ENCODE results near the gene MED1.
A peak's percentile ranks its signal among the peaks of the same experiment; 100 is the strongest.
"Not testable (repeated sequence)": the region's sequence is repeated elsewhere in the genome, so short reads cannot be mapped to it uniquely, and the experiment has no call there.

MED1 gene

DNA sequence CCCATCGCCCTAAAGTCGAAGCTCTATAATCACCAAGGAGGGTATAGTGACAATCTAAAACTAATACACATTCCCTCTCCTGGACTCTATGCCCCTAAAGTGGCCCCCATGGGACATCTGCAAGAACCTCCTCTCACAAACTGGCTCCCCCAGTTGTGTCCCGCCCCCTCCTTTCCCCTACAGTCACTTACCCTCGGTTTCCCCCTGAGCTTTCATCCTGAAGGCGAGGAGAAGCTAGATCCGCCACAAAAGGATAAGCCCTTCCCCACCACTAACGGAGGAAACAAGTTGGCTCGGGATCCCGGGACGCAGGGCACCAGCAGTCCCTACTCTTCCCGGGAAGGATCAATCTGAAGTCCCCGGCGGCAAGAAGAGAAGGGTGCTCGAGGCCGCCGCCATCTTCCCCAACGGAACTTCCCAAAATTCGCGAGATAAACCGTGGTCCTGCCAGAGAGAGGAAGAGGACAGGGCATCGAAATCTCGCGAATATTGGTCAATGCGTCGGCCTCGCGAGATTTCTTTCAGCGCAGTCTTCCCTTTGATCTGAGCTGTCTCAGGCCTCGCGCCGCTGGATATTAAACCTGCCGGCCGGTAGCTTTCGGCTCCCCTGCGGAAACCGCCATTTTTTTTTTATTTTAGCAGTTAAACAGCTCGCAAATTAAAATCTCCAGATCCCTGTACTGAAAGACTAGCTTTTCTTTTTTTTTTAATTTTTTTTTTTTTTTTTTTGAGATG, at the start of gene MED1:
Gene MED1 (minus strand): TSS at position 417 of the 735 bp plus-strand sequence. CDS start 201 bp downstream, at position 216.
- peak; percentile 80 to 90 (median 86) for DNase-seq (ENCODE audit: low read depth in 3 of 3)

DNA sequence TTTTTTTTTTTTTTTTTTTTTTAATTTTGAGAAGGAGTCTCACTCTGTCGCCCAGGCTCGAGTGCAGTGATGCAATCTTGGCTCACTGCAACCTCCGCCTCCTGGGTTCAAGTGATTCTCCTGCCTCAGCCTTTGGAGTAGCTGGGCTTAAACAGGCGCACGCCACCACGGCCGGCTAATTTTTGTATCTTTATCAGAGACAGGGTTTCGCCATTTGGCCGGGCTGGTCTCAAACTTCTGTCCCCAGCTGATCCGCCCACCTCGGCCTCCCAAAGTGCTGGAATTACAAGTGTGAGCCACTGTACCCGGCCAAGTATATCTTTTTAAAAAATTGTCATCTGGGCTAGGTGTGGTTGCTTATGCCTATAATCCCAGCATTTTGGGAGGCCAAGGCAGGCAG, 45.9 kb upstream of the MED1 start:
- DNase-seq (ENCODE audit: low read depth in 3 of 3), result not testable (repeated sequence)

- no peak for DNase-seq (ENCODE audit: low read depth in 3 of 3)
Observed at GRCh38 chr17:39487946-39488345, 36.9 kb upstream of the MED1 start.

DNA sequence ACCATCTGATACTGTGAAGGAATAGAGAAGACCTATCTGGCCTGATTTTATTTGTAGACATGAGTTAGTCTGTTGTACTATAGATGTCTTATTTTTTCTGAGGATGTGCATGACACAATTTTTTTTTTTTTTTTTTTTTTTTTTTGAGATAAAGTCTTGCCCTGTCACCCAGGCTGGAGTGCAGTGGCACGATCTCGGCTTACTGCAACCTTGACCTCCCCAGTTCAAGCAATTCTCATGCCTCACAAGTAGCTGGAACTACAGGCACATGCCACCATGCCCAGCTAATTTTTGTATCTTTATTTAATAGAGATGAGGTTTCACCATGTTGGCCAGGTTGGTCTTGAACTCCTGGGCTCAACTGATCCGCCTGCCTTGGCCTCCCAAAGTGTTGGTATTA, 36.4 kb upstream of the MED1 start:
- DNase-seq (ENCODE audit: low read depth in 3 of 3), result not testable (repeated sequence)

DNA sequence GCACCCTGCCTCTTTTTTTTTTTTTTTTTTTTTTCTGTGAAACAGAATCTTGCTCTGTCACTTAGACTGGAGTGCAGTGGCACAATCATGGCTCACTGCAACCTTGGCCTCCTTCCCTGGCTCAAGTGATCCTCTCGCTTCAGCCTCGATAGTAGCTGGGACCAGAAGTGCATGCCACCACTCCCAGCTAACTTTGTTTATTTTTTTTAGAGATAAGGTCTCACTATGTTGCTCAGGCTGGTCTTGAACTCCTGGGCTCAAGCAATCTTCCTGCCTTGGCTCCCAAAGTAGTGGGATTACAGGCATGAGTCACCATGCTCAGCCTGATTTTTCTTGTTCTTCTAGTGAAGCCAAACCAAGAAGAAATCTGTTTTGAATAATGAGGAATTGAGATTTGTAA, 35.2 kb upstream of the MED1 start:
- DNase-seq (ENCODE audit: low read depth in 3 of 3), result no peak

- DNase-seq (ENCODE audit: low read depth in 3 of 3), result no peak
Observed at GRCh38 chr17:39485555-39485954, 34.5 kb upstream of the MED1 start.

DNA sequence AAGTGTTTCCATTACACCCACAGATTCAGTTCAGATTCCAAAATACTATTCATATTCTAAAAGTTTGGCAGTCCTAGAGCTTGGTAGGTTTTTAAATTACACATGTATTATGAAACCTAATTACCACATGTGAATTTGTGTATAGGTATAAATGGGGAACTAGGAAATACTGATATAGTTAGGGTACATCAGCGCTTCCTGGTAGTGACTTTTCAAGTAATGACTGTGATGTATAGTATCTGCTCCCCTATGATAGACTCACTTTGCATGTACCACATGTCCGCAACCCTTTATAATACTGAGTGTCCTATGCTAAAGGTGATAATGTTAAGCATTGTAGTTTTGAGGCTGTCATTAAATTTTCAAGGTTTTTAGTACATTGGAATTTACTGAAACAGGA, 33.1 kb upstream of the MED1 start:
- DNase-seq (ENCODE audit: low read depth in 3 of 3), result no peak

- no peak for DNase-seq (ENCODE audit: low read depth in 3 of 3)
Observed at GRCh38 chr17:39483506-39483905, 32.4 kb upstream of the MED1 start.

DNA sequence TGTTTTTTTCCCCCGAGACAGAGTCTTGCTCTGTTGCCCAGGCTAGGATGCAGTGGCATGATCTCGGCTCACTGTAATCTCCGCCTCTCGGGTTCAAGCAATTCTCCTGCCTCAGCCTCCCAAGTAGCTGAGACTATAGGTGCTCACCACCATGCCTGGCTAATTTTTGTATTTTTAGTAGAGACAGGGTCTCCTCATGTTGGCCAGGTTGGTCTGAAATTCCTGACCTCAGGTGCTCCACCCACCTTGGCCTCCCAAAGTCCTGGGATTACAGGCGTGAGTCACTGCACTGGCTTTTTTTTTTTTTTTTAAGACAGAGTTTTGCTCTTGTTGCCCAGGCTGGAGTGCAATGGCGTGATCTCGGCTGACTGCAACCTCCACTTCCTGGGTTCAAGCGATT, 28.6 kb upstream of the MED1 start:
- not testable (repeated sequence) for DNase-seq (ENCODE audit: low read depth in 3 of 3)

DNA sequence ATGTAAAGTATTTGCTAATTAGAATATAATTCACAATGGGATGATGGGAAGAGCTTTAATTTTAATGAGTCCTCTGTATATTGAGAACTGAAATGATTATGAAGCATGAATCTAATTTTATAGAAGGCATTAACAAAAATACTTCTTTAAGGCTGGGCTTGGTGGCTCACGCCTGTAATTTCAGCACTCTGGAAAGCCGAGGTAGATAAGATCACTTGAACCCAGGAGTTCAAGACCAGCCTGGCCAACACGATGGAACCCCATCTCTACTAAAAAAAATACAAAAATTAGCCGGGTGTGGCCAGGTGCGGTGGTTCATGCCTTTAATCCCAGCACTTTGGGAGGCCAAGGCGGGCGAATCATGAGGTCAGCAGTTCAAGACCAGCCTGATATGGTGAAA, 22.2 kb upstream of the MED1 start:
- no peak for DNase-seq (ENCODE audit: low read depth in 3 of 3)

DNA sequence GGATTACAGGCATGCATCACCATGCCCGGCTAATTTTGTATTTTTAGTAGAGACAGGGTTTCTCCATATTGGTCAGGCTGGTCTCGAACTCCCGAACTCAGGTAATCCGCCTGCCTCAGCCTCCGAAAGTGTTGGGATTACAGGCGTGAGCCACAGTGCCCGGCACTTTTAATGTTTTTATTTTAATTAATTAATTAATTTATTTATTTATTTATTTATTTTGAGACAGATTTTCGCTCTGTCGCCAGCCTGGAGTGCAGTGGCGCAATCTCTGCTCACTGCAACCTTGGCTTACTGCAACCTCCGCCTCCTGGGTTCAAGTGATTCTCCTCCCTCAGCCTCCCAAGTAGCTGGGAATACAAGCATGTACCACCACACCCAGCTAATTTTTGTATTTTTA, 17.5 kb upstream of the MED1 start:
- DNase-seq (ENCODE audit: low read depth in 3 of 3), result not testable (repeated sequence)

GRCh38 chr17:39464639-39465181, 13.6 kb upstream of the MED1 start:
- not testable (repeated sequence) for DNase-seq (ENCODE audit: low read depth in 3 of 3)

DNA sequence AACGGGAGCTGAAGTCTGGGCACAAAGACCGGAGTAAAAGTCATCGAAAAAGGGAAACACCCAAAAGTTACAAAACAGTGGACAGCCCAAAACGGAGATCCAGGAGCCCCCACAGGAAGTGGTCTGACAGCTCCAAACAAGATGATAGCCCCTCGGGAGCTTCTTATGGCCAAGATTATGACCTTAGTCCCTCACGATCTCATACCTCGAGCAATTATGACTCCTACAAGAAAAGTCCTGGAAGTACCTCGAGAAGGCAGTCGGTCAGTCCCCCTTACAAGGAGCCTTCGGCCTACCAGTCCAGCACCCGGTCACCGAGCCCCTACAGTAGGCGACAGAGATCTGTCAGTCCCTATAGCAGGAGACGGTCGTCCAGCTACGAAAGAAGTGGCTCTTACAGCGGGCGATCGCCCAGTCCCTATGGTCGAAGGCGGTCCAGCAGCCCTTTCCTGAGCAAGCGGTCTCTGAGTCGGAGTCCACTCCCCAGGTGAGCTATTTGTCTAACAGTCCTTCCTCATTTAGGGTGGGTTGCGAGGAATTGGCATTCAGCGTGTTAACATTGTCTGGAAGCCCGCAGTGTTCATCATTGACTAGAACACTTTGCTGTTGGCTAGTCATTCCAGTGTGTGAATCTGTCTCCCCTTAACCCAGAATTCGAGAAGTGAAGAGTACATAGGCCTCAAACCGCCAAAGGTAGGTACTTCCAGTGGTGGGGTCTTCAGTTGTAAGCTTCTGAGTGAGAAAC, 11.7 kb upstream of the MED1 start:
- DNase-seq (ENCODE audit: low read depth in 3 of 3), result no peak

GRCh38 chr17:39461926-39462569, 11.0 kb upstream of the MED1 start:
- peak in 2 of 3 experiments; percentile 10 to 54 for DNase-seq (ENCODE audit: low read depth in 3 of 3)

DNA sequence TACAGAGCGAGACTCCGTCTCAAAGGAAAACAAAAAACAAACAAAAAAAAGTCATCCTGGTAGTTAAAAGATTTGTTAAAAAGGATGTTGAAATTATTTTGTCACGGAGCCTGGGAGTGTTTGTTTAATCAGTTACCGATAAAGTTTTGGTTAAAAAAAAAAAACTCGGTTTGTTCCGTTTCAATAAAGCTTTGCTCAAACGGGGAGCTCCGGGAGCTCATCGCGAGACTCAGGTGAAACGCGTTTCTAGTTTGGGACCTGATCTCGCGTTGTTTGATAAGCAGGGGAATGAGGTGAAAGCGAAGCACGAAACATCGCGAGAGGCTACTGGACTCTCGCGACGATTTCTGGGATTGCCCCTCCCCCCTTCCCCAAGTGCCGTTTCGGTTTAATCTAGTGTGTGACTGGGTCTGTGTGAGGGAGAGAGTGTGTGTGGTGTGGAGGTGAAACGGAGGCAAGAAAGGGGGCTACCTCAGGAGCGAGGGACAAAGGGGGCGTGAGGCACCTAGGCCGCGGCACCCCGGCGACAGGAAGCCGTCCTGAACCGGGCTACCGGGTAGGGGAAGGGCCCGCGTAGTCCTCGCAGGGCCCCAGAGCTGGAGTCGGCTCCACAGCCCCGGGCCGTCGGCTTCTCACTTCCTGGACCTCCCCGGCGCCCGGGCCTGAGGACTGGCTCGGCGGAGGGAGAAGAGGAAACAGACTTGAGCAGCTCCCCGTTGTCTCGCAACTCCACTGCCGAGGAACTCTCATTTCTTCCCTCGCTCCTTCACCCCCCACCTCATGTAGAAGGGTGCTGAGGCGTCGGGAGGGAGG, 10.3 kb upstream of the MED1 start, which contains the start of gene CDK12:
Gene CDK12 (plus strand): TSS at position 374 of the 813 bp plus-strand sequence. CDS start 586 bp downstream, outside the sequence.
- DNase-seq (ENCODE audit: low read depth in 3 of 3), result peak; percentile 91 to 93 (median 91)

DNA sequence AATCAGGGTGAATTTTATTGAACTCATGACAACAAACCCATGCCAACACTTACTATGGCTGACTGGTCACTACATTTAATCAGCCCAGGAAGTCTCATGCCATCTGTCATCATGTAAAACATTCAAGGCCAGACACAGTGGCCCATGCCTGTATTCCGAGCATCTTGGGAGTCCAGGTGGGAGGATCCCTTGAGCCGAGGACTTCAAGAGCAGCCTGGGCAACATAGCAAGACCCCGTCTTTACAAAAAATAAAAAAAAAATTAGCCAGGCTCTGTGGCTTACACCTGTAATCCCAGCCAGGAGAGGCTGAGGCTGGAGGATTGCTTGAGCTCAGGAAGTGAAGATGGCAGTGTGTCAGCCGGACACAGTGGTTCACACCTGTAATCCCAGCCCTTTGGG, 4.9 kb upstream of the MED1 start:
- no peak for DNase-seq (ENCODE audit: low read depth in 3 of 3)

GRCh38 chr17:39450051-39450450, 1.0 kb downstream of the MED1 start:
- DNase-seq (ENCODE audit: low read depth in 3 of 3), result no peak

DNA sequence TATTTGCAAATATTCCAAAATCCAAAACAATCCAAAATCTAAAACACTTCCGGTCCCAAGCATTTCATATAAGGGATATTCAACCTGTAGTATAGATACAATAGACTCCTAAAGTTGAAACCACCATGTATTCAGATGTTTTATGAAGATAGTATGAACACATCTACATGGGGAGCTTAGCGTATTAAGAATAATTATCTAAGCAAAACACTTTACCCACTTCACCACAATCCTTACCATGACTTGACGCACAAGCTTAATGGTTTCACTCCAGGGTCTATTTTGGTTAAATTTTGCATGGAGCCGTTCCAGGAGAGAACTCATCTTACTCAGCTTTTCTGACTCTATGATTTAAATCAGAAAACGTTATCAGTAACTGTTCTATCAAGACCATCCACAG, 3.5 kb downstream of the MED1 start:
- DNase-seq (ENCODE audit: low read depth in 3 of 3), result no peak

DNA sequence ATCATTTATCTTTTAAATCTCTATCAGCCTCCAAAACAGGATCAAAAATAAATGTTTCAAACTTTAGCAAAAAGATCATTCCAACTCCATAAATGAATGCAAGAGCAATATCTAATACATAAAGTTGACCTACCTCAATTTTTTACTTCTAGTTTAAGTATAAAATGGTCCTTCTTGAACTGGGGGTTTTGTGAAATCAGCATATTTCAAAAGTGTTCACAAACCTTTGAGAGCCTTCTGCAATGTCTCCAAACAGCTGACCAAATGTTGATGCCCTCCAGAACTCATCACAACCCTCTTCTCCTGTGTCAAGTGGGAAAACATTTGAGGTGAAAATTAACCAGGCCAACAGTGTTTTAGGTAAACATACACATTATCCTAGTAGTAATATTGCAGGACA, 7.7 kb downstream of the MED1 start:
- no peak for DNase-seq (ENCODE audit: low read depth in 3 of 3)

GRCh38 chr17:39439868-39440267, 11.2 kb downstream of the MED1 start:
- not testable (repeated sequence) for DNase-seq (ENCODE audit: low read depth in 3 of 3)

DNA sequence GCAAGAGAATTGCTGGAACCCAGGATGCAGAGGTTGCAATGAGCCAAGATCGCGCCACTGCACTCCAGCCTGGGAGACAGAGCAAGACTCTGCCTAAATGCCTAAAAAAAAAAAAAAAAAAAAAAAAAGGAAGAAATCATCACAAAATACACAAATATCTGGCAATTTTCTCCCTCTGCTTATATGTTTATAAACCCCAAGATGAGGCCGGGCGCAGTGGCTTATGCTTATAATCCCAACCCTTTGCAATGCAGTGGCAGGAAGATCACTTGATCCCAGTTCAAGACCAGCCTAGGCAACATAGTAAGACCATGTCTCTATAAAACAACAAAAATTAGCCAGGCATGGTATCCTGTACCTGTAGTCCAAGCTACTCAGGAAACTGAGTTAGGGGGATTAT, 21.5 kb downstream of the MED1 start:
- DNase-seq (ENCODE audit: low read depth in 3 of 3), result no peak

Measured in stimulated activated CD4-positive, alpha-beta T cell treated with anti-CD3 and anti-CD28 coated beads, TNF-alpha, amount 100 ng/mL, for 24 hours (primary cell).